GM19372 (cell line): ENCODE results near the gene SPOP.
"Not testable (repeated sequence)": the region's sequence is repeated elsewhere in the genome, so short reads cannot be mapped to it uniquely, and the experiment has no call there.

Experiments used
- ATAC-seq: cut with Tn5 transposase; IDR thresholded peaks from one replicate; pipeline ENCODE4 v1.9.1; 2021; ENCODE audit warnings: mild to moderate bottlenecking, low read depth, moderate library complexity; ENCODE audit not compliant: unreplicated experiment

SPOP gene

GRCh38 chr17:49677933-49678847, at the start of gene SPOP:
SPOP (minus strand) TSS chr17:49678097; CDS start chr17:49622810, 55,287 bp downstream.
- peak; percentile 71 for ATAC-seq

GRCh38 chr17:49727380-49727779, 49.5 kb upstream of the SPOP start:
- no peak for ATAC-seq

- ATAC-seq = no peak
Observed at GRCh38 chr17:49725452-49726130, 47.7 kb upstream of the SPOP start.

- ATAC-seq = not testable (repeated sequence)
Observed at GRCh38 chr17:49724552-49724951, 46.7 kb upstream of the SPOP start.

- ATAC-seq = no peak
Observed at GRCh38 chr17:49723423-49723822, 45.5 kb upstream of the SPOP start.

GRCh38 chr17:49722066-49722465, 44.2 kb upstream of the SPOP start:
- ATAC-seq = no peak

GRCh38 chr17:49717371-49717861, 39.5 kb upstream of the SPOP start:
- no peak for ATAC-seq

GRCh38 chr17:49716668-49717364, 38.9 kb upstream of the SPOP start:
- ATAC-seq = no peak

- no peak for ATAC-seq
Observed at GRCh38 chr17:49715717-49716279, 37.9 kb upstream of the SPOP start.

GRCh38 chr17:49715216-49715615, 37.3 kb upstream of the SPOP start:
- no peak for ATAC-seq

GRCh38 chr17:49708515-49709183, 30.8 kb upstream of the SPOP start:
- no peak for ATAC-seq

- peak; percentile 88 for ATAC-seq
Observed at GRCh38 chr17:49707608-49708514, 30.0 kb upstream of the SPOP start, which contains the start of gene SLC35B1. SLC35B1 (minus strand) TSS chr17:49707964; CDS start chr17:49707833, 131 bp downstream.

GRCh38 chr17:49707246-49707607, 29.3 kb upstream of the SPOP start:
- no peak for ATAC-seq

- ATAC-seq = no peak
Observed at GRCh38 chr17:49705254-49705653, 27.4 kb upstream of the SPOP start.

- no peak for ATAC-seq
Observed at GRCh38 chr17:49703557-49704277, 25.8 kb upstream of the SPOP start.

- ATAC-seq = no peak
Observed at GRCh38 chr17:49700960-49701359, 23.1 kb upstream of the SPOP start.

- ATAC-seq = no peak
Observed at GRCh38 chr17:49699966-49700575, 22.2 kb upstream of the SPOP start.

GRCh38 chr17:49698005-49698404, 20.1 kb upstream of the SPOP start:
- no peak for ATAC-seq
